ENCODE measurements around the gene KDM4C.

KDM4C gene

GRCh38 chr9:6852243-6852963 lies 94.6 kb downstream of the KDM4C start:
- Histone ChIP-seq H3K4me3 (replicated peaks; ENCODE audit: low read depth, low read length) (no peak overlapping the region), H3K36me3 (ENCODE audit: control insufficient read depth, insufficient read depth, low read length) (peaks cover 2% of the 10 kb centered on the region), H3K27me3 (replicated peaks; ENCODE audit: control insufficient read depth, insufficient read depth, low read length) (no peaks in the 10 kb centered on the region)
- DNase-seq (ENCODE audit: extremely low read depth, insufficient read length): no peak
- TF ChIP-seq CTCF (IDR thresholded peaks at IDR 0.05; ENCODE audit: insufficient read depth, low read length, poor library complexity, severe bottlenecking): no peak

- H3K36me3 ChIP-seq (ENCODE audit: control insufficient read depth, insufficient read depth, low read length): no peaks in the 10 kb centered on the region; the same call in 1 of the 2 replicates
- DNase-seq (ENCODE audit: extremely low read depth, insufficient read length): no peak
- no peaks in the 10 kb centered on the region for H3K27me3 ChIP-seq (replicated peaks; ENCODE audit: control insufficient read depth, insufficient read depth, low read length)
- TF ChIP-seq CTCF (IDR thresholded peaks at IDR 0.05; ENCODE audit: insufficient read depth, low read length, poor library complexity, severe bottlenecking): no peak
- H3K4me3 ChIP-seq (replicated peaks; ENCODE audit: low read depth, low read length): no peak overlapping the region
Observed at GRCh38 chr9:6855860-6856259, 98.1 kb downstream of the KDM4C start.

GRCh38 chr9:6864102-6864501 lies 106.3 kb downstream of the KDM4C start:
- TF ChIP-seq CTCF (IDR thresholded peaks at IDR 0.05; ENCODE audit: insufficient read depth, low read length, poor library complexity, severe bottlenecking): no peak
- H3K36me3 ChIP-seq (ENCODE audit: control insufficient read depth, insufficient read depth, low read length): no peaks in the 10 kb centered on the region
- DNase-seq (ENCODE audit: extremely low read depth, insufficient read length): no peak
- H3K27me3 ChIP-seq (replicated peaks; ENCODE audit: control insufficient read depth, insufficient read depth, low read length): no peaks in the 10 kb centered on the region
- H3K4me3 ChIP-seq (replicated peaks; ENCODE audit: low read depth, low read length): no peak overlapping the region

- H3K4me3 ChIP-seq (replicated peaks; ENCODE audit: low read depth, low read length): no peak overlapping the region
- no peak for DNase-seq (ENCODE audit: extremely low read depth, insufficient read length)
- peaks cover 3% of the 10 kb centered on the region; the same call in 1 of the 2 replicates for H3K36me3 ChIP-seq (ENCODE audit: control insufficient read depth, insufficient read depth, low read length)
- H3K27me3 ChIP-seq (replicated peaks; ENCODE audit: control insufficient read depth, insufficient read depth, low read length): no peaks in the 10 kb centered on the region
- TF ChIP-seq CTCF (IDR thresholded peaks at IDR 0.05; ENCODE audit: insufficient read depth, low read length, poor library complexity, severe bottlenecking): no peak
Observed at GRCh38 chr9:6869081-6869948, 111.5 kb downstream of the KDM4C start.

GRCh38 chr9:6870149-6870548 lies 112.4 kb downstream of the KDM4C start:
- TF ChIP-seq CTCF (IDR thresholded peaks at IDR 0.05; ENCODE audit: insufficient read depth, low read length, poor library complexity, severe bottlenecking): no peak
- Histone ChIP-seq H3K27me3 (replicated peaks; ENCODE audit: control insufficient read depth, insufficient read depth, low read length) (no peaks in the 10 kb centered on the region), H3K36me3 (ENCODE audit: control insufficient read depth, insufficient read depth, low read length) (peaks cover 3% of the 10 kb centered on the region; the same call in 1 of the 2 replicates), H3K4me3 (replicated peaks; ENCODE audit: low read depth, low read length) (no peak overlapping the region)
- DNase-seq (ENCODE audit: extremely low read depth, insufficient read length): no peak

All from GM06990 (cell line).